NCI-H510A treated with DMSO at 0.1 percent for 48 hours (cell line): ENCODE data around the gene MATN4.

ENCODE experiments used
- DNase-seq: peaks from one replicate; lab custom pipeline; 2025; lab: John Stamatoyannopoulos, UW

MATN4 gene

DNA sequence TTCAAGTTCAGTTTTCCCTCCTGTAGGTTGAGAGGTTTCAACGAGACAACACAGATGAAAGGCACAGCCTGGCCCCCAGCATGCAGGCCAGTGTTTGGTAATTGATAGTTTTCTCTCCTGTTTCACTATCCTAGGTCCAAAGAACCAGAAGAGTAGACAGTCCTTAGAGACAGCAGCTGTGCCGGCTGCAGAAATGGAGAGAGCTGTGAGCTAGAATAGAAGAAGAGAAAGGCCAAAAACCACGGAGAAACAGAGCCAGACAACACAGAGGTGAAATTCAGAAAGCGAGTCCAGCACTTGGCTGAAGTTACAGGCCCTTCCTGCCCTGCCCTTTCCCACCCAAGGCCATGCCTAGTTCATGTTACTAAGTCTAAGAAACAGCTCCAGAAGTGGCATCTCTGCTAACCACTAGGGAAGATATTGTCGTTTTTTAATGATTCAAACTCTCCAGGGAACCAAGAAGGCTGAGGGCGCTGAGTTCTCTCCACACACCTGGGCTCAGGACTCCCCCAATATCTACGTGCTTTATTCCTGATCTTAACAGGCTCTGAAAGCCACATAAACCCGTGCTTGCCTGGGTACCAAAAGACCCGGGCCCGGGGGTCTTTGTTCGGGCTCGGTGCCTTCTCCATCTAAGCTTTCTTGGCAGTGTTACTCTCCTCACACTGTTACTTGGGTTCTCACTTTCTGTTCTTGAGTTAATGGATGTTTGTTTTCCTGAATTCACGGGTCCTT is 18.0 kb downstream of the MATN4 start:
- DNase-seq, result no peak

DNA sequence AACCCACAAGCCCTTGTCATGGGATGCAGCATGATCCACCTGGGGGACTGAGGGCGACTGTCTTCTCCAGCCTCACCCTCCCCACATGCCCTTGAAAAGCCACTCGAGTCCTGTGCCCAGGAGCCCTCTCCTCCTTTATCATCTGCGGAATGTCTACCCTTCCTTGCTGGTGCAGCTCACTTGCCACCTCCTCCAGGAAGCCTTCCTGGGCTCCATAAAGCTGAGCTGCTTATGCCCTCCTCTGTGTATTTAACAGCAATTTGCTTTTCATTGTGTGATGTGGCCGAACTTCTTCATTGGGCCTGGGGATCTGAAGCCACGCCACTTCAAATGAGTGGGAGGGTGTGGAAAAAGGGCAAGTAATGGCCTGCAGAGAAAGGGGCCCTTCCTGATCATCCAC is 19.2 kb downstream of the MATN4 start:
- DNase-seq, result no peak

DNA sequence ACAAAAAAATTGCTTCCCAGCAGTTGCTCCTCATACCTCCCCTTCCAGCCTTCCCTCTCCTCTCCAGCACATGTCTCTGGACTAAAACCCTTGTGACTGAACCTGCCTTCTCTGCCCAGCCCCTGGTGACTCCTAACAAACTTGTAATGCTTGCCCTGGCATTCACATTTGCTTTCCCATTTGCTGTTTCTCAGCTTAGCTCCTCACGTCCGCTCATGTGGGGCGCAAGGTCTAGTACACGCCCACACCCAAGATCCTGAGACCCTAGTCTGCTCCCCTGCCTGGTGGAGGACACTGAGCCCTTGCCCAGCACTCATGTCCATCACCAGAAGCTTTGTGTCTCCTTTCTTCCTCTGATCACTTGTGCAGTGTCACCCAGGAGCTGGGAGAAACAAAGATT is 19.7 kb downstream of the MATN4 start:
- no peak for DNase-seq

DNA sequence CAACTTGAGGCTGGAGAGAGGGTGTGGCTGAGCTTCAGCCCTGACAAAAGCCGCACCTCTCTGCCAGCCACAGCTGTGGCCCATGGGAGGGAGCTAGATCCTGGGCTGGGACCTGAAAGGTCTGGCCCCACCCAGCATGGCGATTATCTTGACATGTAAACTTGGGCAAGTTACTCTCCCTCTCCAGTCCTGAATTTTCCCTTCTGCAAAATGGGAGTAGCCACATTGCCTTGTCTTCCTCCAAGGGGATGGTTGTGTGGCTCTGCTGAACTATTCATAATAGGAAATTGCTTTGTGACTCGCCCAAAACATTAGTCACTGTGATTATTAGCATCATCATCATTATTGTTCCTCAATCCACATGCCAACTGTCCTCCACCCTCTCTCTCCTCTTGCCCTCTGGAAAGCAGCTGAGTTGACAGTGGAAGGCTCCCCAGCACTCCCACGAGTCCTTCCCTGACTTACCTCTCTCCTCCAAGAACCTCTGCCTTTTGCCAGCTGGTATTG is 24.5 kb downstream of the MATN4 start:
- DNase-seq, result no peak

DNA sequence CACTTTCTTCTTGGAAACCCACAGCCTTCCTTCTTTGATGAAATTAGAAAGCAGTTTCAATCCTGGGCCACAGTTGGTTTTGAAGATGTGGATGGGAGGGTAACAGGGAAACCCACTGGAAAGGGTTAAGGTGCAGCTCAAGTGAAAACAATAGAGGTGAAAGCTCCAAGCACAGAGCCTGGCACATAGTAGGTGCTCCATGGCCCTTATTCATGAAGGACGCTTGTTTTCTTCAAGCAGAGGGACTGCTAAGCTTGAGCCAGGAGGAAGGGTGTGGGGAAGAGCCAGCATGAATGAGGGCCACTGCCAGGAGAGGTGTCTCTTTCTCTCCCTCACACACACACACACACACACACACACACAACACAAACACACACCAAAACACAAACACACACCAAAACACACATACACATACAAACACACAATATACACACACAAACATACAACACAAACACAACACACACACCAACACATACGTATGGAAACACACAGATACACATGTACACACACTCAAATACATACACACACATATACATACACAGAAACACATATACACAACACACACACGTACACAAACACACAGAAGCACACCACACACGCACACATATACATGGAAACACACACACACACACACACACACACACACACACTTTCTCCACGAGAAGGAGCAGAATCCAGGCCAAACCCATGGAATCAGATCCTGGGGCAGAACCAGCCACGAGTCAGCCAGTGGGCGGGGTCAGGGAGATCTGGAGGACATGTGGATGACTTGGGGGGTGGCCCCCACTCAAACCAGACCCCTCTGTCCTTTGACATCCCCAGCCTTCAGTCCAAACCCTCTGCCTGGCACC is 25.2 kb downstream of the MATN4 start:
- DNase-seq, result no peak

DNA sequence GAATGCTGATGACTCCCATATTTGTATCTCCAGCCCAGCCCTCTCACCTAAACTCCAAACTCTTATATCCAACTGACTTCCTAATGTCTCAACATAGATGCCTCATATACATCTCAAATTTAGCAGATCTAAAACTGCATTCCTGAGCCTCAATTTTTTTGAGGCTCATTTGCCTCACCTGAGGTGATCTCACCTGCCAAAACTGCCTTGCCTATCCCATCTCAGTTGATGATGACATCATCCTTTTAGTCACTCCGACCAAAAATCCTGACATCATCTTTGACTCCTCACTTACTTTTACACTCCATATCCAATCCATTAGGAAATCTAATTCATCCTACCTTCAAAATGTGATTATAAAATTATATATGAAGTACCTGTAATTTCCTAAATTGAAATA is 28.1 kb downstream of the MATN4 start:
- no peak for DNase-seq

DNA sequence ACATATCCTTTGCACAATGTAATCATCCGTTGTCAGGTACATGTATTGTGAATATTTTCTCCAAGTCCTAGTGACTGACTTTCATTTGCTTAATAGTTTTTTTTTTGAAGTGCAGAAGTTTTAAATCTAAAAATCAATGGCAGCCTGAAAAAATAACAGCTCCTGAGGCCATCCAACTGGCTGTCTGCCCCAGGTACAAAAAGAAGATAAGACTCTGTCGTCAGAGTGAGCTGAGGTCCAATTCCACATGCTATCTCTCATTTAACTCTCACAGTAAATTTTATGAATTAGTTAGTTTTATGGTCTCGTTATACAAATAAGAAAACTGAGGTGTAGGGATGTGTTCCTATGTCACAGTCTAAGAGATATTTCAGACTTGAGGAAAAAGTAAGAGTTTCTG is 32.8 kb downstream of the MATN4 start:
- DNase-seq, result no peak

DNA sequence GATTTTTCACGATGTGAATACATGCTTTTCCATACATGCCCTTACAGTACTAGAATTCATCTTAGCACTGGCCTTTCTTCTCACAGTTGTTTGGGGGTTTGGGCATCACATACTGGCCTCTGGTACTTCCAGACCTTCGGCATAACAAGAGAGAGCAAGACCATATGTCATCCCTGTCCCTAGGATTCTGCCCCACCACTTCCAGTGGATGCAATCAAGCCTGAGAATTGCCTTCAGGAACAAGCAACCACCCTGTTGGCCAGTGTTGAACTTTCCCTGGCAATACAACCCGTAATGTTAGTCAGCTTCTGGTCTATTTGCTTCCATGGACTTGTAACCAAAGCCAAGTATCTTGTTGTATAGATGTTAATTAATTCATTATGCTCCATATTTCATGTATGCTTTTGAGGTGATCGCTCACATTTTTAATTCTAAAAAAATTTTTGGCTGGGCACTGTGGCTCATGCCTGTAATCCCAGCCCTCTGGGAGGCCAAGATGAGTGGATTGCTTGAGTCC is 38.3 kb downstream of the MATN4 start:
- no peak for DNase-seq

DNA sequence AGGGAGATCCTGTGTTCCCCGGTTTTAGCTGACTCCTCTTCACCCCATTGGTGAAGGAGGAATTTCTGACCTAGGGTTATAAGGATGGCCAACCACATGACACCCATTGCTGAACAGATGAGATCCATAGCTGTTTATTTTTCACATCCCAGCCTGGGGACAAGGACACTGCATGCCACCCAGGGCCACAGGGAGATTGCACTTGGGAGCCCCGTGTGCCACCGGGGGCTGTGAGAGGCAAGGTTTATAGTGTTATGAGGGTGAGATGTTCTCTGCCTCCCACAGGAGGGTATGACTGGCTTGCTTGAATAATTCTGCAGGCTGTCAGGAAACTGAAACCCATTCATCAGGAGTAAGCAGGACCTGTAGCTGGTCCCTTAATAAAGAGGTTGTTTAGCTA is 39.0 kb downstream of the MATN4 start:
- DNase-seq, result no peak

DNA sequence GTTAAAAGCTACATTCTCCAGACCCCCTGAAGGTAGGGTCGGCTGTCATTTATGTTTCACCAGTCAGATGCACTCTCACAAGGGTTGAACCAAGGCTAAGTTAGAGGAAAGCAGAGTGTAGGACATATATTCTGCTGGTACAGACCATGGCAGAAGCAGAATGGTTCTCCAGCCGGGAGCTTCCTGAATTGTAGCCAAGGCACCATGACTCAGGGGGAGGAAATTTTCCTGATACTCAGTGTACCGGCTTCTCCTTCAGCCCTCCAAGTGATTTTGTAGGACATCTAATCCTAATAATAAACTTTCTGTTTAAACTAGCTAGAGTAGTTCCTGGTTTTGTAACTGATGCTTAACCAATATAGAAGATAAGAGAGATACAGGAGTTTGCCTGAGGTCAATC is 39.6 kb downstream of the MATN4 start:
- no peak for DNase-seq

DNA sequence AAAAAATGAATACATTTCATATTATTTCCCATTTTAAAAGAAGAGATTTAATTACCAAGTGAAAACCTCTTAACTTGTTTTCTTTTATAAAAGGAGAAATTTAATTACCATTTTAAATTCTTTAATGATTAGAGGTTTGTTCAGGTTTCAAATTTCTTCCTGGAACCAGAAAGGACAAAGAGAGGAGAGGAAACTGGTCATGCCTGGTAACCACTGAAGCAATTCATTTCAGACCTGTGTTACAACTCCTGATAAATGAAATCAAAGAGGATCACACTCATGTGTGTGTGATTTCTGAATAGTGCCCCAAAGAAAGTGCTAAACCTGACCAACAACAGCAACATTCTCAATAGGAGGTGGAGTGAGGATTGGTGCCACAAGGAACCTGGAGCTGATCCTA is 41.1 kb downstream of the MATN4 start:
- no peak for DNase-seq

DNA sequence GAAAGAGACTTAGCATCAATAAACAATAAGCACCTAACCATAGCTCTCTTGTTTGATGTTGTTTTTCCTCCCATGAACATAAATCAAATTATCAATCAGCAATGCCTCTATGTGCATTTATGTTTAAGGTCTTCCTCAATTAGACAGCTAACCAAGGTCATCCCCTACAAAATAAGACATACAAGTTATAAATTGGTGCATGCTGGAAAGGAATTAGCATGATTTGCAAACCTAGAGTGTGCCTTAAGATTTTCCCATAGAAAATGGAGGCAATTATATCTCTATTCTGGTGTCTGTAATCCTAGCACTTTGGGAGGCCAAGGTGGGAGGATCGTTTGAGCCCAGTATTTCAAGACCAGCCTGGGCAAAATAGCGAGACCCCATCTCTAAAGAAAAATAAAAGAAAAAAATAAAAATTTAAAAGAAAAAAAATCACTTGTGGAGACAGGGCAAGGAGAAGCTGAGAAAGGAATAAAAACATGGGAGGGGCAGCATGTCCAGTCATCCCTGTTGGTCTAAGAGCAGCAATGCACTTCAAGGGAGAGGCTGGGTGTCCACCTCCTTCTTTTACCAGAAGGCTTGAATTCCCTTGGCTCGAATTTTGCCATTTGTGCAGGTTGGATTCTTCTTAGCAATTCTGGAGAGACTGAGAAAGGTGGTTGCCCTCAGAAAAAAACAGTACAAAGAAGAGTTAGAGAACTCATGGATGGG is 44.4 kb downstream of the MATN4 start:
- no peak for DNase-seq

DNA sequence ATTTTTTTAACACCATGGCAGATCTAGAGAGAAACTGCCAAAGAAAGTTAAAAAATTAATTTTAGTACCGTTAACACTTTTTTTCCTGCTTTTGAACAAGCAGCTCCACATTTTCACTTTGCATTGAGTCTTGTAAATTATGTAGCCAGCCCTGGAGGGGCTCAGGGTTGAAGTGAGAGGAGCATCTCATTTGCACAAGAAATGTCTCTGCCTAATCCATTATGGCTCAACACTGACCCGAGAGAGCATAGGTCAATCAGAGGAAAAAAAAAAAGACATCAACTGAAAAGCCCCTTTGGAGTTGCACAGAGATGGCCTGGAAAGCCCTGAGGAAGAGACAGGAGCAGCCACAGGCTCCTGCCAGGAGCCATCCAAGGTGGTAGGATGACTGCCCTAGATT is 49.4 kb downstream of the MATN4 start:
- no peak for DNase-seq

DNA sequence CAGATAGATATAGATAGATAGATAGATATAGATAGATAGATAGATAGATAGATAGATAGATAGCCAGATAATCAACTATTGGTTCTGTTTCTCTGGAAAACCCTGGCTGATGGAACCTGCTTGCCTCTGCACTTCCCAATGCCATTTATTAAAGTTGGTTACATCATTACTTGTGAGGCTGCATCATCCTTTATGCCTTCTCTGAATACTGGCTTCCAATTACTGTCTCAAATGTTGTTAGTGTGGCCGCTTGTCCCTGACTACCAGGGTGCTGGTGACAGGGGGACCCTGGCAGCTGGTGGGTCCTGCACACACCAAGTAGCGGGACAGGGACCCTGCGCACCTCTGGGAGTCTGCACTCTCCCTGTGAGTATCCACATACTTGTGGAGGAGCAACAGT is 49.8 kb downstream of the MATN4 start:
- no peak for DNase-seq

DNA sequence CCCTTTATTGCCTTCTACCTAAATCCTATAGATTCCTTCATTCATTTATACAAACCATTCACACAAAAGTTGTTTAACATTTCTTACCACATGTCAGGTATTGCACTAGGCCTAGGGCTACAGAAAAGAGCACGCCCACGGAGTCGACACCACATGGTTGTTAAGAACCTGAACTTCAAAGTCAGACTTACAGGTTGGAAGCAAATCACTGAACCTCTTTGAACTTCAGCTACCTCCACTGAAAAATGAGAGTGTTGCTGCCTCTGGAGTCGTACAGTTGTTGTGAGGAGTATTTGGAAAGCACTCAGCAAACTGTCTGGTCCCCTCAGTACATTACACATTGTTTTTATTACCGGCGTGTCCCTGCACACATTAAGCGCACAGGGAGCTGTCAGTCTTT is 50.4 kb downstream of the MATN4 start:
- DNase-seq, result no peak

DNA sequence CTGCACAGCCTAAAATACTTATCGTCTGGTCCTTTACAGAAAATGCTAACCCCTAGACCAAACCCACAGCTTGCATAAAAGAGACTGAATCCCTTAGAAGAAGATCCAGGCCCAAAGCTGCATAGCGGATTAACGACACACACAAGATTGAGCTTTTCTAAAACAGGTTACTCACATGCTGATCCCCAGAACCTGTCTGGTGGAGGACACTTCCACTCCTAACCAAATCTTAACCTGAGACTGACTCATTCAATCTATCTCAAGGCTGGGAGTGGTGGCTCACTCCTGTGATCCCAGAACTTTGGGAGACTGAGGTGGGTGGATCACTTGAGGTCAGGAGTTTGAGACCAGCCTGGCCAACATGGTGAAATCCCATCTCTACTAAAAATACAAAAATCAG is 50.9 kb downstream of the MATN4 start:
- no peak for DNase-seq

DNA sequence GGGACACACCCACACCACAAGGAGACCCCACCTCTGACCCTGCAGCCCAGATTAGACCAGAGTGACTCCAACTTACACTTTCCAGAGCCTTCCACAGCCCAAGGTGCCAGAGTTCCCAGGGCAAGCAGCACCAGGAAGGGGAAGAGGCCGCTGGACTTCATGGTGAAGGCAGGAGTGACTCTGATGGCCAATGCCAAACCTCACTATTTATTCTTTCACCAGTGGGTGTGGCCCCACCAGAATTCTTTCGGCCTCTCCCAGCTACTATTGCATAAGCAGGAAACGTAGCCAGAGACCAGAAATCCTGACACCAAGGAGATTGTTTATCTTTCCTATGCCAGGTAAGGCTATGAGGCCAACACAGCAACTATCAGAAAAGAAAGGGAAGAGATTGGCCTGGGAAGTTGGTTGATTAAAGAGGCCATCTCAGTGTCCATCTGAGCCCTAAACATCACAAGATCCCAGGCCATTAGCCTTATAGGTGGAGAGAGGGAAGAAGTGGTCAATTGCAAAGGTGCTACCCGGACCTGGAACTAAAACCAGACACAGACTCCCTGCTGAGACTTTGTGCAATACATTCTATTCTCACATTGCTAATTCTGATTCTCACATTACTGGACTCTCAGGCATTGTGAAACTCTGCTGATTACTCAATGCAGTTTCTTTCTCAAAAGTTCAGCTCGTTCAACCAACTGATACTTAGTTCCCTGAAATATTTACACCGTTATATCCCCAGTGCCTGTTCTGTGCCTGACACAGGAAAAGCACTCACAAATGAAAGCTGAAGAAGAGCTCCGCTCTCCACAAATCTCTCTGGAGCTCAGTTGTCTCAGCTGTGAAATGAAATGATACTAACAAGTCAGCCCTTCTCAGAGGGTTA is 53.5 kb downstream of the MATN4 start, which contains the start of gene SLPI:
SLPI (minus strand) TSS at position 182 of the 880 bp plus-strand sequence; CDS start at position 161, 21 bp downstream.
- DNase-seq, result peak; percentile 23

DNA sequence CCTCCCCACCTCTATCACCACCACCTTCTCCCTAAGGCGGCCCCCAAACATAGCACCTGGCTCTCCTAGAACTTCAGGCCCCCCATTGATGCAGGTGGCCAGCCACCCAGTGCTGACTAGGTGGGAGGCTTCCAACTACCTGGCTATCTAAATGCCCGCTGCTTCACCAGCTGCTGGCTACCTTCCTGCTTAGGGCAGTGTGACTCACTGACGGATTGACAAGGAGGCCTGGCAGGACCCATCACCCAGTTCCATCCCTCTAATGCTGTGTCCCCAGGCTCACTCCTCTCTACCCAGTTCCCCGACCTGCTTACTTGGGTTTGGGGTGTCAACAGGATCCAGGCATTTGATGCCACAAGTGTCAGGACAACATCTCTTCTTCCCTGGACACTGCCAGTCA is 54.8 kb downstream of the MATN4 start:
- no peak for DNase-seq

DNA sequence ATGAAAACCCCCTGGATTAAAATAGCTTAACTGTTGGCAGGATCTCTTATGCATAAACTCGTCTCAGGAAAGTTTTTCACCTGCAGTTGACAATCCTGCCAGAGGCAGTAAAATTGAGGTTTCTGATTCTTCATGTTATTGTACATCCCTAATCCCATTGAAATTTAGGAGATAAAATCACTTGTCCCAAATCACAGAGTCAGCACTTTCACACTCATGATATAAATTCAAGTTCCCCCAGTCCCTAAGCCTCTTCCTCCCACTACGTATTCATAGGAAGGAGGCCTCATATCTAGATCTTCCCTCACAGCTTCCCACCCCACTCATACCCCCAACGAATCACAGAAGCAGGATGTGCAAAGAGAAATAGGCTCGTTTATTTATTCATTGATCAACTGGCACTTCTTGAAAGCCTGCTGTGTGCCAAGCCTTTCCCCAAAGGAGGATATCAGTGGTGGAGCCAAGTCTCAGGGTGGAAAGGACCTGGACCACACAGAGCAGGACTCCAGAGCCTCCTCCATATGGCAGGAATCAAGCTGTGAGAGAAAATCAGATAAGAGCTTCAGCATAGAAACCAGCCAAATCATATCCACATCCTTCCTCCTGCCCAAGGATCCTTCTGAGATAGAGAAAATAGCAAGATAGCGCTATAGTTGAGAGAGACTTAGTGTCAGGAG is 56.1 kb downstream of the MATN4 start:
- no peak for DNase-seq

DNA sequence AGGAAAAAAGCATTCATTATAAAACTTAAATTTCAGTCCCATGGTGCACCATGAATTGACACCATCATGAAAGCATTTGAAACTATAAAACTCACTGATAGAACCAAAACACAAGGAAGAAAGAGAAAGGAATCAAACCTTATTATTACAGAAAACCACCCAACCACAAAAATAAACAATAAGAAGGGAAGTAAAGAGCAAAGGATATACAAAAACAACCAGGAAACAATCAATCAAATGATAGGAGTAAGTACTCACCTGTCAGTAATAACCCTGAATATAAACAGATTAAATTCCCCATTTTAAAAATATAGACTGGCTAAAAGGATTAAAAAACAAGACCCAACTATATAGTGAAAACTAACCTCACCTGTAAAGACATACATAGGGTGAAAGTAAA is 59.5 kb downstream of the MATN4 start:
- DNase-seq, result peak; percentile 6

DNA sequence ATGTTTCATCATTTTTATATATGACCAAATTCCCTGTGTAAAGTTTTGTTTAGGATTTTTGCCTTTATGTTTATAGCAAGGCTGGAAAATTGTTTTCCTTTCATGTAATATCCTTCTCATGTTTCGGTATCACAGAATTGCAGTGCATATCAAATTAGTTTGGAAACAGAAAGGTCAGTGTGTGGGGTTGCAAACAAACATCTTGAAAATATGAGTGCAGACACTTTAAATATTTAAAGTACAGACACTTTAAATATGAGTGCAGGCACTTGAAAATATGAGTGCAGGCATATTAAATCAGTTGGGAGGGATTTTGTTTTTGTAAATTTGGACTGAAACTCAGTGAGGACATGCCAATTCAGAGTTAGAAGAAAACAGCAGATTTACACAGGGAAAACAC is 60.2 kb downstream of the MATN4 start:
- peak; percentile 13 for DNase-seq
